ENCODE measurements around the gene ALPG. TPM values are rescaled to one million over a fixed set of nuclear protein-coding genes. Genes with fewer than 3 reads are reported as not detected.

The ALPG gene
- total and polyA plus RNA-seq, 2 of the 13 experiments (the other 11 are each of a cell fraction or from before 2014, with no cell fraction given): not detected

GRCh38 chr2:232437195-232437571 lies 30.5 kb downstream of the ALPG start:
- no peak overlapping the region for H3K9ac ChIP-seq (ENCODE audit: insufficient read depth, low read depth, low read length)
- H3K4me1 ChIP-seq (ENCODE audit: insufficient read depth, low read length): peaks cover 7% of the 10 kb centered on the region
- no peak overlapping the region for H3K4me3 ChIP-seq (replicated peaks in 1 of 3; ENCODE audit: insufficient read depth in 1 of 3, low read depth in 2 of 3, low read length in 3 of 3)
- FAIRE-seq (no peak), ATAC-seq (no peak), DNase-seq (ENCODE audit: low spot score) (no peak)
- H2AFZ ChIP-seq (ENCODE audit: low read length): no peak overlapping the region
- no TSS peak for BruUV-seq (replicated peaks)
- H3K79me2 ChIP-seq (ENCODE audit: insufficient read depth, low read length): no peaks in the 10 kb centered on the region
- in situ Hi-C loops (cut with HindIII; ENCODE audit: extremely low pct_ligation_motif_present, low pct_unique_long_range_greater_than_20kb): no loop called here
- CTCF ChIA-PET (ENCODE audit: low intra/inter-chr PET ratio, low total read pairs): interaction anchor here (1.8 kb wide), 1 partner anchor 537 kb away, joined by 7 read pairs; no protein-coding TSS in a partner anchor
- H3K36me3 ChIP-seq (replicated peaks in 1 of 2; ENCODE audit: control insufficient read depth in 1 of 2, insufficient read depth in 2 of 2, low read length in 2 of 2): no peaks in the 10 kb centered on the region
- no peaks in the 10 kb centered on the region for H4K20me1 ChIP-seq (ENCODE audit: insufficient read depth, low read length)
- no peak for TF ChIP-seq KAT8 (CRISPR knock-in tag; IDR thresholded peaks at IDR 0.05)
- 0 out of 2 replicates have a peak, but pooled peaks have one; percentile 17 for TF ChIP-seq EZH2 (conservative IDR thresholded peaks at IDR 0.05; ENCODE audit: low read depth, low read length)
- no peak overlapping the region for H3K27ac ChIP-seq (ENCODE audit: extremely low read length, insufficient read depth, low read length)
- WGBS (ENCODE audit: low lambda C conversion rate): 43% methylated on average over 12 of the region's 12 CpGs
- intact Hi-C loops (cut with micrococcal nuclease; ENCODE audit: unreplicated experiment): no loop called here
- peaks cover 25 to 51% of the 10 kb centered on the region in 2 experiments for H3K27me3 ChIP-seq (ENCODE audit: control insufficient read depth in 1 of 2, insufficient read depth in 2 of 2, low read length in 2 of 2)
- no peak overlapping the region for H3K4me2 ChIP-seq (ENCODE audit: low read depth, low read length)
- POLR2A ChIA-PET: no interaction called here
- H3K9me3 ChIP-seq (ENCODE audit: low read length): no peaks in the 10 kb centered on the region

DNA sequence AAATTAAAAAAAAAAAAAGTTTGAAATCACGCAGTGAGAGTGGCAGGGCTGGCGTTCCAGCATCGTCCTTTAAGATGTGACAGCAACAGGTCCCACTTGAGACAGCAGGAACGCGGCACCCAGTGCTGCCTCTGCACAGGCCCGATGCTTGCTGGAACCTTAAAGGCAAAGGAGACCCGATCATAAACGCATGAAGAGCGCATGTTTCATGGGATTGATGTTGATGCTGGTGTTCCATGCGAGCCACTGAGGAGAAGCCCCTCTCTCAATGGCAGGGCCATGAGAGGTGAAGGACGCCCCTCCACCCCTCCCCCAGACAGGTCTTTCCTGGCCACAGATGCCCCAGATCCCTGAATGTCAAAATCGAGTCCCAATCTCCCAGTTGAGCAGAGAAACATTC lies 31.4 kb downstream of the ALPG start:
- Histone ChIP-seq H3K4me2 (ENCODE audit: low read depth, low read length) (no peak overlapping the region), H3K9ac (ENCODE audit: insufficient read depth, low read depth, low read length) (no peak overlapping the region), H4K20me1 (ENCODE audit: insufficient read depth, low read length) (no peaks in the 10 kb centered on the region), H3K9me3 (ENCODE audit: low read length) (no peaks in the 10 kb centered on the region), H2AFZ (ENCODE audit: low read length) (no peak overlapping the region), H3K27ac (ENCODE audit: extremely low read length, insufficient read depth, low read length) (no peak overlapping the region), H3K79me2 (ENCODE audit: insufficient read depth, low read length) (no peaks in the 10 kb centered on the region), H3K27me3 (ENCODE audit: control insufficient read depth in 1 of 2, insufficient read depth in 2 of 2, low read length in 2 of 2) (peaks cover 25 to 47% of the 10 kb centered on the region in 2 experiments), H3K4me3 (replicated peaks in 1 of 3; ENCODE audit: insufficient read depth in 1 of 3, low read depth in 2 of 3, low read length in 3 of 3) (no peak overlapping the region), H3K36me3 (replicated peaks in 1 of 2; ENCODE audit: control insufficient read depth in 1 of 2, insufficient read depth in 2 of 2, low read length in 2 of 2) (no peaks in the 10 kb centered on the region), H3K4me1 (ENCODE audit: insufficient read depth, low read length) (peaks cover 7% of the 10 kb centered on the region)
- ChIA-PET POLR2A (no interaction called here), CTCF (ENCODE audit: low intra/inter-chr PET ratio, low total read pairs) (no interaction called here)
- no peak for DNase-seq (ENCODE audit: low spot score)
- ATAC-seq: no peak
- 9% methylated on average over 8 of the region's 12 CpGs for WGBS (ENCODE audit: low lambda C conversion rate)
- in situ Hi-C loops (cut with HindIII; ENCODE audit: extremely low pct_ligation_motif_present, low pct_unique_long_range_greater_than_20kb): no loop called here
- no peak for FAIRE-seq
- no TSS peak for BruUV-seq (replicated peaks)
- intact Hi-C loops (cut with micrococcal nuclease; ENCODE audit: unreplicated experiment): no loop called here
- TF ChIP-seq, protein P1, sequence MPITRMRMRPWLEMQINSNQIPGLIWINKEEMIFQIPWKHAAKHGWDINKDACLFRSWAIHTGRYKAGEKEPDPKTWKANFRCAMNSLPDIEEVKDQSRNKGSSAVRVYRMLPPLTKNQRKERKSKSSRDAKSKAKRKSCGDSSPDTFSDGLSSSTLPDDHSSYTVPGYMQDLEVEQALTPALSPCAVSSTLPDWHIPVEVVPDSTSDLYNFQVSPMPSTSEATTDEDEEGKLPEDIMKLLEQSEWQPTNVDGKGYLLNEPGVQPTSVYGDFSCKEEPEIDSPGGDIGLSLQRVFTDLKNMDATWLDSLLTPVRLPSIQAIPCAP (CRISPR knock-in tag; IDR thresholded peaks at IDR 0.05; ENCODE audit: low read depth): no peak
- TF ChIP-seq ZKSCAN8 (CRISPR knock-in tag; IDR thresholded peaks at IDR 0.05; ENCODE audit: borderline replicate concordance) (no peak), MZF1 (CRISPR knock-in tag; IDR thresholded peaks at IDR 0.05; ENCODE audit: borderline replicate concordance) (no peak), MXD4 (CRISPR knock-in tag; IDR thresholded peaks at IDR 0.05) (no peak), ZSCAN21 (CRISPR knock-in tag; IDR thresholded peaks at IDR 0.05; ENCODE audit: borderline replicate concordance) (no peak), GABPA (IDR thresholded peaks at IDR 0.05; ENCODE audit: low read depth, low read length) (no peak), GABPA (CRISPR knock-in tag; IDR thresholded peaks at IDR 0.05; ENCODE audit: low read depth) (no peak), UBTF (CRISPR knock-in tag; IDR thresholded peaks at IDR 0.05) (no peak), E2F2 (CRISPR knock-in tag; IDR thresholded peaks at IDR 0.05; ENCODE audit: borderline replicate concordance) (no peak), ZNF891 (CRISPR knock-in tag; IDR thresholded peaks at IDR 0.05) (no peak), TCF7 (IDR thresholded peaks at IDR 0.05; ENCODE audit: low read depth) (no peak), YY1 (IDR thresholded peaks at IDR 0.05; ENCODE audit: insufficient read depth, insufficient replicate concordance, low read depth, low read length) (no peak)
- TF ChIP-seq, protein P2, sequence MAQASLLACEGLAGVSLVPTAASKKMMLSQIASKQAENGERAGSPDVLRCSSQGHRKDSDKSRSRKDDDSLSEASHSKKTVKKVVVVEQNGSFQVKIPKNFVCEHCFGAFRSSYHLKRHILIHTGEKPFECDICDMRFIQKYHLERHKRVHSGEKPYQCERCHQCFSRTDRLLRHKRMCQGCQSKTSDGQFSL (CRISPR knock-in tag; IDR thresholded peaks at IDR 0.05): no peak

Data from HepG2 (cell line).